Measurements from ENCODE around the gene LDLRAD4.

The LDLRAD4 gene

GRCh38 chr18:13192970-13193369 is 25.6 kb upstream of the LDLRAD4 start:
- Histone ChIP-seq H3K9me2 (replicated peaks; ENCODE audit: insufficient read depth, low read length) (no peaks in the 10 kb centered on the region), H3K9me3 (ENCODE audit: insufficient read depth, low read length) (no peaks in the 10 kb centered on the region), H3K4me3 (ENCODE audit: insufficient read depth, low read length, poor library complexity, severe bottlenecking) (no peak overlapping the region), H3K36me3 (ENCODE audit: low read length) (no peaks in the 10 kb centered on the region), H3K79me2 (ENCODE audit: insufficient read depth, low read length) (no peaks in the 10 kb centered on the region), H3K27me3 (ENCODE audit: low read length) (no peaks in the 10 kb centered on the region), H4K20me1 (ENCODE audit: low read depth, low read length) (no peaks in the 10 kb centered on the region), H3K9ac (ENCODE audit: low read length) (no peak overlapping the region), H3K4me2 (ENCODE audit: low read depth, low read length, poor library complexity, severe bottlenecking) (no peak overlapping the region), H2AFZ (ENCODE audit: low read depth, low read length, severe bottlenecking) (no peak overlapping the region), H3K27ac (ENCODE audit: low read depth, low read length) (no peak overlapping the region), H3F3A (ENCODE audit: insufficient read depth) (no peaks in the 10 kb centered on the region)
- TF ChIP-seq CTCF (IDR thresholded peaks at IDR 0.05; ENCODE audit: insufficient read depth, low read length, poor library complexity, severe bottlenecking), result no peak
- TF ChIP-seq EZH2phosphoT487 (conservative IDR thresholded peaks at IDR 0.05; ENCODE audit: low read length), result no peak

- TF ChIP-seq EZH2phosphoT487 (conservative IDR thresholded peaks at IDR 0.05; ENCODE audit: low read length), result no peak
- TF ChIP-seq CTCF (IDR thresholded peaks at IDR 0.05; ENCODE audit: insufficient read depth, low read length, poor library complexity, severe bottlenecking), result no peak
- no peaks in the 10 kb centered on the region for H3K36me3 ChIP-seq (ENCODE audit: low read length)
- no peaks in the 10 kb centered on the region for H3K27me3 ChIP-seq (ENCODE audit: low read length)
- H3K9me3 ChIP-seq (ENCODE audit: insufficient read depth, low read length), result no peaks in the 10 kb centered on the region
- H3K9ac ChIP-seq (ENCODE audit: low read length), result no peak overlapping the region
- no peak overlapping the region for H3K4me2 ChIP-seq (ENCODE audit: low read depth, low read length, poor library complexity, severe bottlenecking)
- no peak overlapping the region for H3K4me3 ChIP-seq (ENCODE audit: insufficient read depth, low read length, poor library complexity, severe bottlenecking)
- no peak overlapping the region for H3K27ac ChIP-seq (ENCODE audit: low read depth, low read length)
- no peaks in the 10 kb centered on the region for H3K9me2 ChIP-seq (replicated peaks; ENCODE audit: insufficient read depth, low read length)
- no peak overlapping the region for H2AFZ ChIP-seq (ENCODE audit: low read depth, low read length, severe bottlenecking)
- H3K79me2 ChIP-seq (ENCODE audit: insufficient read depth, low read length), result no peaks in the 10 kb centered on the region
- H3F3A ChIP-seq (ENCODE audit: insufficient read depth), result no peaks in the 10 kb centered on the region
- H4K20me1 ChIP-seq (ENCODE audit: low read depth, low read length), result no peaks in the 10 kb centered on the region
Observed at GRCh38 chr18:13194239-13194638, 24.3 kb upstream of the LDLRAD4 start.

- no peak overlapping the region for H3K9ac ChIP-seq (ENCODE audit: low read length)
- no peaks in the 10 kb centered on the region for H3F3A ChIP-seq (ENCODE audit: insufficient read depth)
- H3K27me3 ChIP-seq (ENCODE audit: low read length), result no peaks in the 10 kb centered on the region
- H3K9me3 ChIP-seq (ENCODE audit: insufficient read depth, low read length), result no peaks in the 10 kb centered on the region
- H3K79me2 ChIP-seq (ENCODE audit: insufficient read depth, low read length), result no peaks in the 10 kb centered on the region
- no peaks in the 10 kb centered on the region for H3K36me3 ChIP-seq (ENCODE audit: low read length)
- no peaks in the 10 kb centered on the region for H4K20me1 ChIP-seq (ENCODE audit: low read depth, low read length)
- H3K4me3 ChIP-seq (ENCODE audit: insufficient read depth, low read length, poor library complexity, severe bottlenecking), result no peak overlapping the region
- no peaks in the 10 kb centered on the region for H3K9me2 ChIP-seq (replicated peaks; ENCODE audit: insufficient read depth, low read length)
- no peak for TF ChIP-seq CTCF (IDR thresholded peaks at IDR 0.05; ENCODE audit: insufficient read depth, low read length, poor library complexity, severe bottlenecking)
- TF ChIP-seq EZH2phosphoT487 (conservative IDR thresholded peaks at IDR 0.05; ENCODE audit: low read length), result no peak
- no peak overlapping the region for H3K27ac ChIP-seq (ENCODE audit: low read depth, low read length)
- H3K4me2 ChIP-seq (ENCODE audit: low read depth, low read length, poor library complexity, severe bottlenecking), result no peak overlapping the region
- no peak overlapping the region for H2AFZ ChIP-seq (ENCODE audit: low read depth, low read length, severe bottlenecking)
Observed at GRCh38 chr18:13198701-13199100, 19.9 kb upstream of the LDLRAD4 start.

All from SU-DHL-6 (cell line).